ENCODE data around the gene SRA1.

DNA sequence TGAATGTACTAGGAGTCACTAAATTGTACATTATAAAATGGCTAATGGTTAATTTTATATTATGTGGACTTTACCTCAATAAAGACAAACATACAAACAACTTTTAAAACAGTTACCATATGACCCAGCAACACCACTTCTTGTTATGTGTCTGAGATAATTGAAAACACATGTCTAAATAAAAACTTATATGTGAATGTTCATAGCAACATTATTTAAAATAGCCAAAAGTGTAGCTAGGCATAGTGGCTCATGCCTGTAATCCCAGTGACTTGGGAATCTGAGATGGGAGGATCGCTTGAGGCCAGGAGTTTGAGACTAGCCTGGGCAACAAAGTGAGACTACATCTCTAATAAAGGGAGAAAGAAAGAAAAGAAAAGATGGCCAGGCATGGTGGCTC, 30.2 kb upstream of the SRA1 start:
- TF ChIP-seq SIN3A (IDR thresholded peaks at IDR 0.05; ENCODE audit: borderline replicate concordance, insufficient read depth, low read depth, low read length) (no peak), POLR2AphosphoS5 (IDR thresholded peaks at IDR 0.05; ENCODE audit: low read depth, low read length) (no peak), TCF7L2 (IDR thresholded peaks at IDR 0.05; ENCODE audit: low read depth, low read length) (no peak), REST (IDR thresholded peaks at IDR 0.05; ENCODE audit: insufficient read depth in 1 of 2, low read depth in 2 of 2, low read length in 1 of 2) (no peak)
- TF ChIP-seq, protein P1, sequence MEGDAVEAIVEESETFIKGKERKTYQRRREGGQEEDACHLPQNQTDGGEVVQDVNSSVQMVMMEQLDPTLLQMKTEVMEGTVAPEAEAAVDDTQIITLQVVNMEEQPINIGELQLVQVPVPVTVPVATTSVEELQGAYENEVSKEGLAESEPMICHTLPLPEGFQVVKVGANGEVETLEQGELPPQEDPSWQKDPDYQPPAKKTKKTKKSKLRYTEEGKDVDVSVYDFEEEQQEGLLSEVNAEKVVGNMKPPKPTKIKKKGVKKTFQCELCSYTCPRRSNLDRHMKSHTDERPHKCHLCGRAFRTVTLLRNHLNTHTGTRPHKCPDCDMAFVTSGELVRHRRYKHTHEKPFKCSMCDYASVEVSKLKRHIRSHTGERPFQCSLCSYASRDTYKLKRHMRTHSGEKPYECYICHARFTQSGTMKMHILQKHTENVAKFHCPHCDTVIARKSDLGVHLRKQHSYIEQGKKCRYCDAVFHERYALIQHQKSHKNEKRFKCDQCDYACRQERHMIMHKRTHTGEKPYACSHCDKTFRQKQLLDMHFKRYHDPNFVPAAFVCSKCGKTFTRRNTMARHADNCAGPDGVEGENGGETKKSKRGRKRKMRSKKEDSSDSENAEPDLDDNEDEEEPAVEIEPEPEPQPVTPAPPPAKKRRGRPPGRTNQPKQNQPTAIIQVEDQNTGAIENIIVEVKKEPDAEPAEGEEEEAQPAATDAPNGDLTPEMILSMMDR (IDR thresholded peaks at IDR 0.05) = no peak

Measured in Panc1 (cell line).